Measurements from ENCODE around the gene TNFSF11. TPM values are rescaled to one million over a fixed set of nuclear protein-coding genes. Genes with fewer than 3 reads are reported as not detected.
"Not testable (repeated sequence)": the region's sequence is repeated elsewhere in the genome, so short reads cannot be mapped to it uniquely, and the experiment has no call there.

Gene TNFSF11
- total RNA-seq, 1 donor from 2014 or later: not detected

GRCh38 chr13:42549552-42549936 is 24.4 kb upstream of the TNFSF11 start:
- Mint-ChIP-seq H3K27ac (no peak overlapping the region), H3K9me3 (no peaks in the 10 kb centered on the region), H3K27me3 (ENCODE audit: low read depth) (peaks cover 4% of the 10 kb centered on the region), H3K4me1 (peaks cover 10% of the 10 kb centered on the region), H3K36me3 (no peaks in the 10 kb centered on the region), H3K4me3 (no peak overlapping the region)
- DNase-seq (ENCODE audit: low spot score in 2 of 2, unreplicated experiment in 2 of 2): no peak
- TF ChIP-seq CTCF (IDR thresholded peaks at IDR 0.05; ENCODE audit: unreplicated experiment): no peak

- Mint-ChIP-seq H3K4me3 (no peak overlapping the region), H3K9me3 (no peaks in the 10 kb centered on the region), H3K36me3 (no peaks in the 10 kb centered on the region), H3K27me3 (ENCODE audit: low read depth) (peaks cover 5% of the 10 kb centered on the region), H3K4me1 (peaks cover 10% of the 10 kb centered on the region), H3K27ac (no peak overlapping the region)
- no peak for DNase-seq (ENCODE audit: low spot score in 2 of 2, unreplicated experiment in 2 of 2)
- TF ChIP-seq CTCF (IDR thresholded peaks at IDR 0.05; ENCODE audit: unreplicated experiment): no peak
Measured at GRCh38 chr13:42551611-42552010, 22.3 kb upstream of the TNFSF11 start.

- Mint-ChIP-seq H3K4me1 (peaks cover 10% of the 10 kb centered on the region), H3K27me3 (ENCODE audit: low read depth) (peaks cover 5% of the 10 kb centered on the region), H3K9me3 (no peaks in the 10 kb centered on the region), H3K36me3 (no peaks in the 10 kb centered on the region), H3K27ac (no peak overlapping the region), H3K4me3 (no peak overlapping the region)
- no peak for DNase-seq (ENCODE audit: low spot score in 2 of 2, unreplicated experiment in 2 of 2)
- no peak for TF ChIP-seq CTCF (IDR thresholded peaks at IDR 0.05; ENCODE audit: unreplicated experiment)
Measured at GRCh38 chr13:42553098-42554046, 20.6 kb upstream of the TNFSF11 start.

GRCh38 chr13:42559057-42559456 is 14.9 kb upstream of the TNFSF11 start:
- H3K4me3 Mint-ChIP-seq: no peak overlapping the region
- no peak for DNase-seq (ENCODE audit: low spot score in 2 of 2, unreplicated experiment in 2 of 2)
- peaks cover 18% of the 10 kb centered on the region for H3K9me3 Mint-ChIP-seq
- H3K4me1 Mint-ChIP-seq: no peaks in the 10 kb centered on the region
- H3K27ac Mint-ChIP-seq: no peak overlapping the region
- no peak for TF ChIP-seq CTCF (IDR thresholded peaks at IDR 0.05; ENCODE audit: unreplicated experiment)
- H3K27me3 Mint-ChIP-seq (ENCODE audit: low read depth): peaks cover 3% of the 10 kb centered on the region
- H3K36me3 Mint-ChIP-seq: no peaks in the 10 kb centered on the region

GRCh38 chr13:42559573-42560218 is 14.3 kb upstream of the TNFSF11 start:
- H3K4me3 Mint-ChIP-seq; H3K27me3 Mint-ChIP-seq (ENCODE audit: low read depth); H3K36me3 Mint-ChIP-seq; H3K27ac Mint-ChIP-seq; H3K4me1 Mint-ChIP-seq; DNase-seq (ENCODE audit: low spot score in 2 of 2, unreplicated experiment in 2 of 2): not testable (repeated sequence)
- H3K9me3 Mint-ChIP-seq: peaks cover 21% of the 10 kb centered on the region

- DNase-seq (ENCODE audit: low spot score in 2 of 2, unreplicated experiment in 2 of 2); H3K27me3 Mint-ChIP-seq (ENCODE audit: low read depth); H3K4me3 Mint-ChIP-seq; H3K27ac Mint-ChIP-seq; H3K36me3 Mint-ChIP-seq; H3K4me1 Mint-ChIP-seq: not testable (repeated sequence)
- H3K9me3 Mint-ChIP-seq: peaks cover 23% of the 10 kb centered on the region
Measured at GRCh38 chr13:42560320-42560719, 13.6 kb upstream of the TNFSF11 start.
